AG09309 (cell line): ENCODE data around the gene GAS6.

Source experiments
- DNase-seq: peaks from one replicate; pipeline ENCODE4 v3.0.0-alpha.2; 2010; ENCODE audit warnings: low read depth
- H3K4me3 ChIP-seq: 2 replicates; pipeline ENCODE4 v1.5.1; 2011; ENCODE audit warnings: mild to moderate bottlenecking, low read depth, low read length, moderate library complexity; ENCODE audit not compliant: control insufficient read depth
- CTCF ChIP-seq: IDR thresholded peaks from 2 replicates; pipeline ENCODE4 v1.5.1; 2011; ENCODE audit warnings: mild to moderate bottlenecking, low read depth, low read length, inconsistent platforms; ENCODE audit not compliant: insufficient read depth, control insufficient read depth; ENCODE audit errors: missing control alignments

GAS6 gene

DNA sequence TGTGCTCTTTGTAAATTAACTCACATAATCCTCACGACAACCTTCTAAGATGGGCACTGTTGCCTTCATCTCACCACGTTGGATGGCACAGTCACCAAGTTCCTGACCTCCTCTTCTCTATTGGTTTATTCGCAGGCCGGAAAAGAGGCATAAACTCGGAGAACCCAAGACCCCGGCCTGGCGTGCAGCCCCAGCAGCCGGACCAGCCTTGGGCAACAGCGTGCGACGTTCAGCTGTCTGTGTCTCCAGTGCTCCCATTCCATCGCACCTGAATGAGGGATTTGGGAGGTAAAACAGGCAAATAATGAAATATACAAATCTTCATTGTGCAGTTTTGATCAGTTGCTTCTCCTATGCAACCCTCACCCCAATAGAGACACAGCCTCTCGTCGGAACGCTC is 34.5 kb upstream of the GAS6 start:
- no peak for TF ChIP-seq CTCF
- H3K4me3 ChIP-seq = no peak overlapping the region
- DNase-seq = no peak

GRCh38 chr13:113897966-113898365 is 34.1 kb upstream of the GAS6 start:
- DNase-seq = no peak
- no peak overlapping the region for H3K4me3 ChIP-seq
- TF ChIP-seq CTCF = no peak

GRCh38 chr13:113897161-113897560 is 33.3 kb upstream of the GAS6 start:
- no peak for TF ChIP-seq CTCF
- H3K4me3 ChIP-seq = no peak overlapping the region
- DNase-seq = peak; percentile 94

DNA sequence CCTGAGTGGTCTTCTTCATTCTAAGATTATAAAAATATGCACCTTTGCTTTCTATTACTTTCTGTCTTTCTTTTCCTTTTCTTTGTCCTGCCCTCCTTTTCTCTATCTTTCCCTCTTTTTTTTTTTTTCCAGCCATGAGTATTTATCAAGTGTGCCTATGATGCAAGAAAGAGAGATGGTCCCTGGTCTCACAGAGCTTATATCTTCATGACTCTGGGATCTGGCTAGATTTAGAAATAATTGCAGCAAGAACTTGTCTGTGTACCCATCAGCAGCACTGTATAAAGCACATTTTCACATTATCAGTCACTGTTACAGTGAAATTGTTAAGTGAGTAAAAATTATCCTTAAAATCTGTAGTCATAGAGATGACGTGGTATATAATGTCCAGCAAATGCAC is 31.6 kb upstream of the GAS6 start:
- TF ChIP-seq CTCF = no peak
- no peak for DNase-seq
- H3K4me3 ChIP-seq = no peak overlapping the region

- no peak for DNase-seq
- TF ChIP-seq CTCF = no peak
- no peak overlapping the region for H3K4me3 ChIP-seq
These were observed 27.1 kb upstream of the GAS6 start for GRCh38 chr13:113890774-113891480.

- no peak overlapping the region for H3K4me3 ChIP-seq
- no peak for DNase-seq
- TF ChIP-seq CTCF = no peak
These were observed 25.6 kb upstream of the GAS6 start for GRCh38 chr13:113889467-113889866.

DNA sequence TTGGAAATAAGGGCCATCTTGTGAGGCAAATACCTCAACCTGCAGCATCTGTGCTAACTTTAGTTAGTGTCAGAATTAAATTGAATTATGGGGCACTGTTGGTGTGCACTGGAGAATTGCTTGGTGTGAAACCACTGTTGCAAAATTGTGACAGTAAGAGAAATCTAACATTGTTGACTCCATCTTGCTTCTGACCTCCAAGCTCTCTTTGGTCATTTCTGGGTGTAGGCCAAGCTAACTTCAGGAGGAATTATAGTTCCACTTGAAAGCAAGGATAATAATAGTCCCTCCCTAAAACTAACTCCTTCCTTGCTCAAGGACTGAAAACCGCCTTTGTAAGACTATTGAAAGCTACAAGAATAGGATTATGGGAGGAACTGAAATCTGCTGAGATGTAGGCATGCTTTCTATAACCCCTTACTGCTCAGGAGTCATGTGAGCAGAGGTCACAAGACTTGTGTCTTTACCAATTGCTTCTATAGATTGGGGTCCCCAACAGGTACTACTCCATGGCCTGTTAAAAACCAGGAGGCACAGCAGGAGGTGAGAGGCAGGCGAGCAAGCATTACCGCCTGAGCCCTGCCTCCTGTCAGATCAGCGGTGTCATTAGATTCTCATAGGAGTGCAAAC is 24.9 kb upstream of the GAS6 start:
- no peak for TF ChIP-seq CTCF
- H3K4me3 ChIP-seq = no peak overlapping the region
- no peak for DNase-seq
